ENCODE data around the gene TEAD1. TPM values are rescaled to one million over a fixed set of nuclear protein-coding genes. Genes with fewer than 3 reads are reported as not detected.

Gene TEAD1
- polyA plus RNA-seq, 3 donors: 6.6 to 33.7 (median 13.8) TPM

DNA sequence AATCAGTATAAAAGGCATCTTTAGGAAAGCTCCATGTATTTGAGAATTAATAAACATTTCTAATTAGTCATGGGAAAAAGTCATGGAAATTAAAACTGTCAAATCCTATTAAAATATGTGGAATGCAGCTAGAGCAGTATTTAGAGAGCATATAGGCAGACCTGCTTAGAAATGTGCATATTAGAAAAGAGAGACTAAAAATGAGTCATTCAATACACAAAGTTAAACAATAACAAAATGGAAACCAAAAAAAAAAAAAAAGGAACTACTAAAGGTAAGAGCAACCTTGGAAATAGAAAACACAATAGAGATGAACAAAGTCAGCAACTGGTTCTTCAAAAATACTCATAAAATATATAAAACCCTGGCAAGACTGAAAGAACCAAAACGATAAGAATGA is 275.2 kb downstream of the TEAD1 start:
- 73 to 79% (median 76%) methylated on average over 1 of the region's 1 CpG for WGBS, 3 donors
- H3K27ac ChIP-seq (ENCODE audit: low read depth, low read length): no peak overlapping the region

DNA sequence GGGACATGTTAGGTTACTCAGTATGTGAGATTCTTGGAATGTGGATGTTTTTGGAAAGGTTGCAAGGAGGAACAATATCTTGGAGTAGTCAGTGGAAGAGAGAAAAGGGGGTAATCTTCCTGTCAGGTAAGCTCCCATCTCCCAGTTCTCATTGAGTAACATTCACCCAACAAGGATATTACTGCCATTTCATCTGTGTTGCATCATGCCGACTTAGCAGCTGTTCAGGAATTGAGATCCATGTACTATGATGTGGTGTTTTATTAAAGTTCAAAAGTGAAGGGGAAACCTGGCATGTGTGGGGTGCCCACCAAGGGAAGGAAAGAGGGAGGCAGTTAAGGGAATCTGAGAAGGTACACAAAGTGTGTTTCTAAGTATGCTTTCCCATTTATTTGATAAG is 276.4 kb downstream of the TEAD1 start:
- WGBS, 3 donors: 86 to 94% (median 86%) methylated on average over 1 of the region's 1 CpG
- H3K27ac ChIP-seq (ENCODE audit: low read depth, low read length): no peak overlapping the region

DNA sequence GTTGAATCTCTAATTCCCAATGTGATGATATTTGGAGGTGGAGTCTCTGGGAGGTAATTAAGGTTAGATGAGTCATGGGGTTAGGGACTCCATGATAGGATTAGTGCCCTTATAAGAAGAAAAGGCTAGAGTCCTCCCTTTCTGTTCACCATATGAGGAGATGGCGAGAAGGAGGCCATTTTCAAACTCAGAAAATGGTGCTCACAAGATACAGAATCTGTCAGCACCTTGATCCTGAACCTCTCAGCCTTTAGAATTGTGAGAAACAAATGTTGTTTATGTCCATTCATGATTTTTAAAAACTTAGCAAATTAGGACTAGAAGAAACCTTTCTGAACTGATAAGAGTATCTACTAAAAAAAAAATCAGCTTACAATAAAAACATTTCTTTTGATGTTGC is 277.2 kb downstream of the TEAD1 start:
- 83 to 100% (median 98%) methylated on average over 1 of the region's 1 CpG for whole genome bisulfite sequencing, 3 donors
- H3K27ac ChIP-seq (ENCODE audit: low read depth, low read length): no peak overlapping the region

DNA sequence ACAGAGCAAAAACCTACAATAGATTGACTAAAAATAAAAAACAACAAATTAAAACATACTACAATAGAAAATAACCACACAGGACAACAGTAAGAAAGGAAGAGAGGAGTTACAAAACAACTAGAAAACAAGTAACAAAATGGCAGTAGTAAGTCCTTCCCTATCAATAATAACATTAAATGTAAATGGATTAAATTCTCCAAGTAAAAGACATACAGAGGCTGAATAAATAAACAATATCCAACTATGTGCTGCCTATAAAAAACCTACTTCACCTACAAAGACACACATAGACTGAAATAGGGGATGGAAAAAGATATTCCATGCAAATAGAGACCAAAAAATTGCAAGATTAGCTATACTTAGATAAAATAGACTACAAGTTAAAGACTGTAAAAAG is 277.9 kb downstream of the TEAD1 start:
- H3K27ac ChIP-seq (ENCODE audit: low read depth, low read length): no peak overlapping the region

DNA sequence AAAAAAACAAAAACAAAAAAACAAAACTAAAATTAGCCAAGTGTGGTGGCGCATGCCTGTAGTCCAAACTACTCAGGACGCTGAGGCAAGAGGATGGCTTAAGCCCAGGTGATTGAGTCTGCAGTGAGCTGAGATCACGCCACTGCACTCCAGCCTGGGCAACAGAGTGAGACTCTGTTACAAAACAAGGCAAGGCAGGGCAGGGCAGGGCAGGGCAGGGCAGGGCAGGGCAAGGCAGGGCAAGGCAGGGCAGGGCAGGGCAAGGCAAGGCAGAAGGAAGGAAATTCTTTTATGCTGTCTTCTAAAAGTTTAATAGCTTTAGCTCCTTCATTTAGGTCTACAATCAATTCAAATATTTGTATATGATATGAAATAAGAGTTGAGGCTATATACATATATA is 284.8 kb downstream of the TEAD1 start:
- no peak overlapping the region for H3K27ac ChIP-seq (ENCODE audit: low read depth, low read length)
- 65 to 100% (median 92%) methylated on average over 3 of the region's 3 CpGs for WGBS, 3 donors

DNA sequence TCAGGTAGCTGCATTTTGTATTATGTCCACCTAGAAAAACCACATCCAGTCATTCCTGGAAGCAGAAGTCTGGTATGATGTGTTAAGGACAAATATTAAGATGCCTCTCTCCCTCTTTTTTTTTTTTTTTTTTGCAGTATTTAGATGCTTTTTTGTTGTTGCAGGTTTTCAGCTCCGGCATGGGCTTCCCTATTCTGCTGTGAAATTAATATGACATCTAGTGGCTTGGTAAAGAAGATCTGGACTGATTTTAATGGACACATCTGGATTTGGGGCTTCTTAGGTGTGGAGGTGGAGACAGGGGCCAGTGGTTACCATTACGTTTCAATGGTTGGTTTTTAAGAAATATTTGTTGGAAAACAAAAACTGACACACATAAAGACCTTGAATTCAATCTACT is 287.4 kb downstream of the TEAD1 start:
- H3K27ac ChIP-seq (ENCODE audit: low read depth, low read length): no peak overlapping the region
- WGBS, 3 donors: 64 to 79% (median 70%) methylated on average over 2 of the region's 2 CpGs

DNA sequence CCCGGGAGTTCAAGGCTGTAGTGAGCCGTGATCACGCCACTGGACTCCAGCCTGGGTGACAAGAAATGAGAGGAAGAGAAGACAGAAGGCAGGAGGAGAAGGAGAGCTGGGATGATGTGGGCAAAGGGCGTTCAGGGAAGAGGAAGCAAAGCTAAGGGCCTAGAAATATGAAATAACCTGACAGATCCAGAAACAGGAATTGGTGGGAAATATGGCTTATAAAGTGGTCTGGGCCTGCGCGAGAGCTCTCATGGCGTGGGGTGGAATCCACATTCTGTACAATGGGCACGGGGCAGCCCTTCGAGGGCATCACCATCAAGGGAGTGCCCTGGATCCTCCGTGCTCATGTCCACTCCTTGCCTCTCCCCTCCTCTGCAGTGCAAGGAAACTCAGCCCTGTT is 288.1 kb downstream of the TEAD1 start:
- WGBS, 3 donors: 89 to 91% (median 90%) methylated on average over 10 of the region's 10 CpGs
- no peak overlapping the region for H3K27ac ChIP-seq (ENCODE audit: low read depth, low read length)

DNA sequence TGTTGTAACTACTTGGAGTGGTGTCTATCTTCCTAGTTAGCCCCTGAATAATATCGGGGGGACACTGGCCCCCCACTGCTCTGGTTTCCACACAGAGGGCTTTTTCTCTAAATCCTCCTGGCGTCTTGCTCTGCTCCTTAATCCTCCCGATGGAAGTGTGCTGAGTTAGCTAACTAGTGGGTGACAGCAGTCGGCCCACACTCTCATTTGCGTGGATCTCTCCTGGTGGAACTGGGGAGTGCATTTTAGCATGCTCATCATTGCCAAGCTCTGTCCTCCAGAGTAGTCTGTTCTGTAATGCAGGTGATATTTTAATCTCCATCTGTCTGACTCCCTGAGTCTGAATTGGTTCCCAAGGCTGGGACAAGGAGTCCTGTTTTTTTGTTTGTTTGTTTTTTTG is 288.8 kb downstream of the TEAD1 start:
- H3K27ac ChIP-seq (ENCODE audit: low read depth, low read length): no peak overlapping the region
- 81 to 89% (median 85%) methylated on average over 5 of the region's 5 CpGs for WGBS, 3 donors

DNA sequence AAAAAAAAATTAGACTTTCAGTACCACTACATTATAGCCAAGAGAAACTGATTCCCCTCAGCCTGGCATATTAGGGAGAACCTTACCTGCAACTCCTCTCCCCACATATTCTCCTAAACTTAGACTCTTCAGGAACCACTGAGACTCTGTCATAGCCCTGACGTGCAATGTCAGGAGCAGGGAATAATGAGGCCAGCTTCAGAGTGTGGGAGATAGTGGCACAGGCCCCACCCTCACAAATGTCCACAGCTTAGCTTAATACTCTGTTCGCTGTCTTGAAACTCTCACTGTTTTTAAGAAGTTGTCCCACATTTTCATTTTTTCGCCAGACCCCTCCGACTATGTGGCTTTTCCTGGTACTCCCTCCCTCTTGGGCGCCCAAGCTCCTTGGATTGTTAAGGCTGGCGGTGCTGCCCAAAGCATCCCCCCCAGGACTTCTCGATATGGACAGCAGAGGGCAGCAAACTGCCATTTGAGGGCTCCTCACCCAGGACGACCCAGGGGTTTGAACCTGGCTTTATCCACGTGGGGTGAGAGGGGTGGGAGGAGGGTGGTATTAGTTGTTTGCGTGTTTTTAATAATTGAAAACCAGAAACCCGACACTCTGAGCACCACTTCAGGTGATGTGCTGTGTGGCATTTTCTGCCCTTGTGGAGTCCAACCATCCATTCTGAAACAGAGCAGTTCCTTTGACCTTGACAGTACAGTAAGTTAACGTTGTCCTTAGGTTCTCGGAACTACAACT is 289.7 kb downstream of the TEAD1 start:
- WGBS, 3 donors: 12 to 19% (median 17%) methylated on average over 13 of the region's 13 CpGs
- no peak overlapping the region for H3K27ac ChIP-seq (ENCODE audit: low read depth, low read length)

DNA sequence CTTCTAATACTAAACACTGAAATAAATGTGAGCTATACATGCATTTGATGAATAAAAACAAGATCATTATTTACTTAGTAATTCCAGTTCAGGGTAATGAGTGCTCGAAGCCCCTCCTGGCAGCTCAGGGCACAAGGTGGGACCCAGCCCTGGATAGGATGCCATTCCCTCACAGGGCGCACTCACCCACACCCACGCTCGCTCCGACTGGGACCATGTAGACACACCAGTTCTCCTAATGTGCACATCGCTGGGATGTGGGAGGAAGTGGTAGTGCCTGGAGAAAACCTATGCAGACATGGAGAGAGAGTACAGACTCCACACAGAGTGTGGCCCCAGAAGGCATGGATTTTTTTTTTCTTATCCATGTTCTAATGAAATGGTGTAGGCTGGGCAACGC is 290.4 kb downstream of the TEAD1 start:
- no peak overlapping the region for H3K27ac ChIP-seq (ENCODE audit: low read depth, low read length)
- WGBS, 3 donors: 82 to 91% (median 90%) methylated on average over 7 of the region's 7 CpGs

DNA sequence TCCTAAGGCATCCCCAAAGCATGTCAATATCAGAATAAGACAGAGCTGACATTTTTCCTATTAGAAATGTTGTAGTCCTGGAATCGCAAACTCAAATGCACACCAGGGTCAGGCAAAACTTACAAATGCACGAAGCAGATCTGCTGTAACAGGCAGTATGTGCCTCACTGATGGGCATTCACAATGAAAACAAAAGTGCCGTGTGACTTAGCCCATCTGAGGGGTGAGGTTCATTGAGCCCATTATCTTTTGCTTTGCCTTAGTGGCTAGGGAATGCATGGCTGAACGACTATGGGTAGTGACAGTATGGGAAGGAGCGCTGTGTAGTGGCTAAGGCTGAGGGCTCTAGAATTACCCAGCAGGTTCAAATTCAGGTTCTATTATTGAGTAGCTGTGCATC is 291.8 kb downstream of the TEAD1 start:
- H3K27ac ChIP-seq (ENCODE audit: low read depth, low read length): no peak overlapping the region
- WGBS, 3 donors: 88 to 94% (median 91%) methylated on average over 5 of the region's 5 CpGs

DNA sequence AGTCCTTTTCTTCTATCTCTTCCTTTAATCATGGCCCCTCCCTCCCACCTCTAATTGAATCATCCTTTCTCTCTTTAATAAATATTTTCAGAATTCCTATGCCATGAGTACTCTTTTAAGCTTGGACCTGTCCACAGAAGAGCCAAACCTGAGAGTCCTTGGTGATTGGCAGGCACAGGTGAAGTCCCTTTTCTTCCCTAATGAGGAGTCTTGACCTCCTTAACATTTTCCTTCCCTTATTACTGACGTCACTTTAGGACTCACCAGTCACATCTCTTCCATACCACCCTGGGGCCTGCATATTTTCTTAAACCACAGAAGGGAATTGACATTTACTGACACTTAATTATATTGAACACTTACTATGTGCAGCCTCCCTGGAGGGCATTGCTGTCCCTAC is 293.9 kb downstream of the TEAD1 start:
- WGBS, 3 donors: 70 to 84% (median 79%) methylated on average over 1 of the region's 1 CpG

DNA sequence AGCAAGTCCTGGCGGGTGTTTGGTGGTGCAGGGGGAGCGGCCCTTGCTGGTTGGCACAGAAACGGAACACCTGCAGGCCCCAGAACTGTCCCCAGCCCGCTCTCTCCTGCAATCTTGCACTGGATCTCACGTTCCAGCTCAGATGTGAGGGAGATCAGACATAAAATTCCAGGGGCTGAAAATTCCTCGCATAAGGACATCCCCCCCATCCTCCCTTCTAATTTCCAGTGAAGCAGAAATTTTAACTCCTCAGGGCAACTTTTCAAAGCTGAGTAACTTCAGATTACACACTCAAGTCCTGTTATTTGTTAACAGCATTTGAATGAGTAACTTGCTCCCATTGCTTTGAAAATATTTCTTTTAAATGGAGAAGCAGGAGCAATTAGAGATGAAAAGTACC is 294.6 kb downstream of the TEAD1 start:
- 85 to 93% (median 86%) methylated on average over 6 of the region's 6 CpGs for WGBS, 3 donors
- H3K27ac ChIP-seq (ENCODE audit: low read depth, low read length): no peak overlapping the region

More for the DNA sequence above, 293.9 kb downstream of the TEAD1 start:
- no peak overlapping the region for H3K27ac ChIP-seq (ENCODE audit: low read depth, low read length)

DNA sequence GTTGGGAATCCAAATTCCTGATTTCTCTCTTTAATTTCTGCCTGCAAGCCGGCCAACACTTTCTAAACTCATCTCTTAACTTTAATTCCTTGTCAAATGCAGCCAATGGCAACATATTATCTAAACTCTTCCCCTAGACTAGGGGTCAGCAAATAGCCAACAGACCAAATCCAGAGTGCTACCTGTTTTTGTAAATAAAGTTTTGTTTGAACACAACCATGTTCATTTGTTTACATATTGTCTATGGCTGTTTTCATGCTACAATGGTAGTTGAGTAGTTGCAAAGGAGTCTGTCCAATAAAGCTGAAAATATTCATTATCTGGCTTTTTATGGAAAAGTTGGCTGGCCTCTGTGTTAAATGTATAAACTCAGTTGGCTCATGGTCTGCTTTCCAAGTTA is 297.7 kb downstream of the TEAD1 start:
- H3K27ac ChIP-seq (ENCODE audit: low read depth, low read length): no peak overlapping the region
- WGBS, 3 donors: 86 to 100% (median 89%) methylated on average over 1 of the region's 1 CpG

DNA sequence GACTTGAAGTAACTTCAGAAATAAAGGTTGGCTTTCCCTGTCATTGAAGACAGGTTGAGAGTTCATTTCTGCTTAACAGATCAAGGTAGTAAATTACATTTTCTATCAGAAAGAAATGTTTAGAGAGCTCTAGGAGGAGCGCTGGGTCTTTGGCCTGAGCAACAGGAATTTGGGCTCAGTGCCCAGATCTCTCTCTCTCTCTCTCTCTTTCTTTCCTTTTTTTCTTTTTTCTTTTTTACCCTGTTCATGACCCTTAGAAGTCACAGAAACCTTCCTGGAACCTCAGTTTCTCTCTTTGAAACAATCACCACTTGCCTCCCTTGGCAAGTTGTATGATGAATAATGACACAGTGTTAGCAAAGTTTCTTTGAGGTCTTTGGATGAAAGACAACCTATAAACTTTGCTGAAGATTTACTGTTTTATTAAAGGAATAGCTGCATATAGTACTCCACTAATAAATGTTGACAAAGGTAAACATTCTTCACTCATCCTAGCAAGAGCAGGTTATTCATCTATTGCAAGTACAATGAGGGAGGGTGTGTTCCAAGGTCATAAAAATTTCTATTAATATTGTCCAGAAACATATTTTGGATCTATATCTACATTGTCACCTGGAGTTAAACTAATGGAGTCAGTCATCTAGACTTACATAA is 299.4 kb downstream of the TEAD1 start:
- 27 to 57% (median 50%) methylated on average over 1 of the region's 1 CpG for WGBS, 3 donors

DNA sequence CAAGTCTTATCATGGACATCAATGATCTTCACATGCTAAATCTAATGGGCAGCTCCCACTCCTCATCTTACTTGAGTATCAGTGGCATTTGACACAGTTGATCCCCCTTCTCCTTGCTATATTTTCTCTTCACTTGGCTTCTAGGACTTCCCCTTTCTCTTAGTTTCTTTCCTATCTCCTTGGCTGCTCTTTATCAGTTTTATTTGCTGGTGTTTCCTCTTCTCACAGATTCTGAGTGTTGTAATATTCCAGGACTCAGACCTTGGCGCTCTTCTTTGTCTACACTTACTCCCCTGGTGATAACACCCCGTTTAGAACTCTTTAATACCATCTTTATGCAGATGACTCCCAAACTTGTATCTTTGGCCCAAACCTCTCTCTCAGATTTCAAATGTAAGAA is 301.0 kb downstream of the TEAD1 start:
- 27 to 71% (median 34%) methylated on average over 2 of the region's 2 CpGs for WGBS, 3 donors
- H3K27ac ChIP-seq (ENCODE audit: low read depth, low read length): no peak overlapping the region

More for the DNA sequence above, 299.4 kb downstream of the TEAD1 start:
- H3K27ac ChIP-seq (ENCODE audit: low read depth, low read length): no peak overlapping the region

DNA sequence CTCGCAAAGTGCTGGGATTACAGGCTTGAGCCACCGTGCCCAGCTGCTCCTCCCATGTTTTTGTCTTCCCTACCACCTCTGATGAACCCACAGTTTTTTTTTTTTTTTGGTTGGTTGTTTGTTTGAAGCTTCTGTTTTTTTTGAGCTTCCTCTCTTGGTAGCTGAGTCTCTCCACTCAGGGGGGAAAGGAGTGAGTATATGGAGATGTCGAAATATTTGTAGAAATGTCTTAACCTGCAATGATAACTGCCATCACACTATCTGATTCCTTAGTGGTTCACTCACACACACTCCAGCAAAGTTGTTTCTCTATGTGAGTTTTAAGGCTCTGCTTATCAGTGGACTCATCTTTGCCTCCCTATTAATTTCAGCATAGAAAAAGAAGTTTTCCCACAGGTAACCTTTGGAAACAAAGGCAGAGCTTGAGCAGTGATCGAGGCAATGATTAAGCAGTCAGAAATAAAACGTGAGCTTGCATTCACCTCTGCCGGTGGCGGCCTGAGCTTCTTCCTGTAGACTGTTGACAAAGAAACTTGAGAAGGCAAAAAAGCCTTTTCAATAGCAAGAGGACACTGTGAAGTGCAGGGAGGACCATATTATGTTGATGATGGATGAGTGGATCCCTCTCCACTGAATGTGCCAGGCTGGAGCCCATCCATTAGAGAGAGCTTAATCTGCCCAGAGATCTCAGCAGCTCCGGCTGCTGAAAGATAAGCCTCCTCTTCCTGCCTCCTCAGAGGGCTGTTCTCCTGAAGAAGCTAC is 305.9 kb downstream of the TEAD1 start:
- WGBS, 3 donors: 32 to 56% (median 48%) methylated on average over 8 of the region's 8 CpGs
- H3K27ac ChIP-seq (ENCODE audit: low read depth, low read length): no peak overlapping the region

DNA sequence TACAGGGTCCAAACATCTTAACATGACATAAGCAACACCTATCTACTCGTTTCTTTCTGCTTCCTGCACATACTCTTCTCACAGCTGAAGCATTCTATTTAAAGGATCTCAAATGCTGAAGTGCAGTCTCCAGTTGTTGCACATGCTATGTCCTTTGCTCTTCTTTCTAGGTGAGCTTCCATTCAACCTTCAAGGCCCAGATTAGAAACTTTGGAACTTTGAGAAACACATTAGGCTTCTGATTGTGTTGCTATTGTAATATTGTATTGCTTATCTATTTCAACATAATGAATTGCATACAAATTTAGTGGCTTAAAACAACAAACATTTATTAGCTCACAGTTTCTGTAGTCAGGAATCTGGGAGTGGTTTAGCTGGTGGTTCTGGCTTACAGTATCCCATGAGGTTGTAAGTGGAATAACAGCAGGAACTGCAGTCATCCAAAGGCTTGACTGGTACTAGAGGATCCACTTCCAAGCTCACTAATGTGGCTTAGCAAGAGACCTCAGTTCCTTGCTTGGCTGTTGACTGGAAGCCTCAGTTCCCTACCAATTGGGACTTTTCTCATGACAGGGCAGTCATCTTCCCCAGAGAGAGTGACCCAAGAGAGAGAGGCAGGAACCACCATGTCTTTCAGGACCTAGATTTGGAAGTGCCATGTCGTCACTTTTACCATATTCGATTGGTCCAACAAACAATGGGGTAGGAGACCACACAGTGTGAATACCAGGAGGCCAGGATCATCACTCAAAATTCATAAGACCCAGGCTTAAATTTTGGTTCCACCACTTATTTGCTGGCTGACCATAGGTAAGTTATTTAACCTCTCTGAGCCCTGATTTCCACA is 307.7 kb downstream of the TEAD1 start:
- H3K27ac ChIP-seq (ENCODE audit: low read depth, low read length): no peak overlapping the region
- WGBS, 3 donors: 76 to 87% (median 78%) methylated on average over 3 of the region's 3 CpGs

DNA sequence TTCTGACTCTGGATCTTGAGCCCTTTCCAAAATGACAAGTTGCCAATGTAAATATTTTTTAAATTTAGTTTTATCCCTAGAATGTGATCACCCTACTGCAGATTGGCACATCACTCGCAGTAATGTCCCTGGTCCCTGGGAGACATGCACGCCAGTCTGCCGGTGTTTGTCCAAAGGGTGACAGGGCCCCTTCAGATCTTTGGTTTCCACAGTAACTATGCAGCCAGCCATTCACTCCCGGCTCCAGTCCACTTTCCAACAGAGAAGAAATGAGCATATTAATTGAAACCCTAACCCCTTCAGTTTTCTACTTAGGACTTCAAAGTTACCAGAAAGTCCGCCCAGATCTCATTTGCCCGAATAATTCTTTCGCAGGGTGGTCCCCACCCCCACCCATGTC is 309.1 kb downstream of the TEAD1 start:
- no peak overlapping the region for H3K27ac ChIP-seq (ENCODE audit: low read depth, low read length)
- WGBS, 3 donors: 73 to 94% (median 91%) methylated on average over 7 of the region's 7 CpGs
